Activated naive CD4-positive, alpha-beta T cell treated with anti-CD3 and anti-CD28 coated beads for 36 hours (primary cell): ENCODE data around the gene RRAS. TPM values are rescaled to one million over a fixed set of nuclear protein-coding genes. Genes with fewer than 3 reads are reported as not detected.
A peak's percentile ranks its signal among the peaks of the same experiment; 100 is the strongest.

Experiments used
- CTCF ChIA-PET: fragments of 350-600 bp; sonication (Branson Sonifier 250); formaldehyde crosslinking; loops from one replicate; lab custom pipeline; 2021; ENCODE audit warnings: antibody characterized with exemption; lab: Charles Lee
- DNase-seq: peaks from one replicate; pipeline ENCODE4 v3.0.0-alpha.2; 2020
- H3K27ac Mint-ChIP-seq: one replicate; pipeline ENCODE4 v1.8.0; 2021; ENCODE audit warnings: mild to moderate bottlenecking, mixed read lengths
- H3K27me3 Mint-ChIP-seq: one replicate; pipeline ENCODE4 v1.8.0; 2021; ENCODE audit warnings: low read depth, mixed read lengths
- H3K36me3 Mint-ChIP-seq: one replicate; pipeline ENCODE4 v1.8.0; 2021; ENCODE audit warnings: low read depth, mixed read lengths
- H3K4me1 Mint-ChIP-seq: one replicate; pipeline ENCODE4 v1.8.0; 2021; ENCODE audit warnings: low read depth, mixed read lengths
- H3K4me3 Mint-ChIP-seq: one replicate; pipeline ENCODE4 v1.8.0; 2021; ENCODE audit warnings: mild to moderate bottlenecking, moderate library complexity, mixed read lengths
- H3K9me3 Mint-ChIP-seq: one replicate; pipeline ENCODE4 v1.8.0; 2021; ENCODE audit warnings: mixed read lengths
- intact Hi-C: fragments of 100-400 bp; cut with micrococcal nuclease; formaldehyde crosslinking; loops from one replicate; pipeline ENCODE4 v1.15.1; 2023
- microRNA-seq: library from miRNA; unstranded; fragments of <30 nt; microRNA quantifications from one replicate; pipeline ENCODE4 v1.2.0, GENCODE V29; 2022; ENCODE audit warnings: borderline microRNAs expressed, borderline replicate concordance
- total RNA-seq, 2 experiments: library from RNA; stranded (reverse); gene quantifications; one replicate each; pipeline ENCODE4 v1.2.3, GENCODE V29; 2021

RRAS gene
- total RNA-seq, 2 experiments from 2014 or later = 7.2 to 7.8 TPM

DNA sequence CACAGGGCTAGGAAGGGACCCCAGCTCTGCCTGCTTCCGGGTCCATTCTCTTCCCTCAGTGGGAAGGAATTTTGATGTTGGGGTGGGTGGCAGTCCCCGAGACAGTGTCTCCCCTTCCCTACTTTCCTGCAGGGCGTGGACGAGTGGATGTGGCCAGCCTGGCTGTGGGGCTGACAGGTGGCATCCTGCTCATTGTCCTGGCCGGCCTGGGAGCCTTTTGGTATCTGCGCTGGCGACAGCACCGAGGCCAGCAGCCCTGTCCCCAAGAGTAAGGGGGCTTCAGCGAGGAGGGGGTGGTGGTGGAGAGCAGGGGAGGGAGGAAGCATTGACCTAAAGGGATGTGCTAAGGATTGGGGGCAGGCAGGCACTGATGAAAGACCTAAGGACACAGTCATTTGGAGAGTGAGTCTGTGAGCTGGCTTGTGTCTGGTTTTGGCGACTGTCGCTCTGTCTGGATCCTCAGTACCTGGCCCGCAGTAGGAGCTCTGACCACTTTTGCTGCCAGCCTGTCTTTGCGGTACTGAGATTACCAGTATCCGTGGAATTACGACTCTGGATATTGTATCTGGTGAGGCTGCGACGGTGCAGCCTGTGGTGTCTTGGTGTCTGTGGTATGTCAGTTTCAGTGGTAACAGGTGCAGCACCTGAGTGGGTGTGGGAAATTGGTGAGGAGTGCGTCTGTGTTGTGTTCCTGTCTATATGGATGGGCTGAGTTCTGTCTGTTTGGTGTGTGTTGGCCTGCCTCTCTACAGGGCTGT is 51.4 kb downstream of the RRAS start:
- Mint-ChIP-seq H3K4me3 (no peak overlapping the region), H3K36me3 (peaks cover 2% of the 10 kb centered on the region)
- CTCF ChIA-PET = interaction anchor here (1.1 to 1.2 kb wide), 2 partner anchors 9 to 89 kb away, joined by 3 to 4 read pairs; no protein-coding TSS in a partner anchor

DNA sequence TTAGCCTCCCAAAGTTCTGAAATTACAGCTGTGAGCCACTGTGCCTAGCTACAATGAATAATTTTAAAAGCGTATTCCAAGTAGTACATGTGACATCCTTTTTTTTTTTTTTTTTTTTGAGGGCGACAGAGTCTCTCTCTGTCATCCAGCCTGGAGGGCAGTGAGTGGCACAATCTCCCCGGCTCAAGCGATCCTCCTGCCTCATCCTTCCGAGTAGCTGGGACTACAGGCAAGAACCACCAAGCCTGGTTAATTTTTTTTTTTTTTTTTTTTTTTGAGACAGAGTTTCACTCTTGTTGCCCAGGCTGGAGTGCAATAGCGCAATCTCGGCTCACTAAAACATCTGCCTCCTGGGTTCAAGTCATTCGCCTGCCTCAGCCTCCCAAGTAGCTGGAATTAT is 52.7 kb downstream of the RRAS start:
- Mint-ChIP-seq H3K4me3 (no peak overlapping the region), H3K27ac (no peak overlapping the region), H3K4me1 (peaks cover 14% of the 10 kb centered on the region), H3K9me3 (no peaks in the 10 kb centered on the region), H3K27me3 (no peaks in the 10 kb centered on the region), H3K36me3 (no peaks in the 10 kb centered on the region)
- CTCF ChIA-PET = interaction anchor here (1.1 to 1.2 kb wide), 2 partner anchors 8 to 90 kb away, joined by 3 to 4 read pairs; no protein-coding TSS in a partner anchor
- no peak for DNase-seq
- intact Hi-C loops = no loop called here

More for the DNA sequence above, 51.4 kb downstream of the RRAS start:
- no peak overlapping the region for H3K27ac Mint-ChIP-seq
- no peaks in the 10 kb centered on the region for H3K9me3 Mint-ChIP-seq
- intact Hi-C loops = no loop called here
- DNase-seq = peak; percentile 65
- peaks cover 16% of the 10 kb centered on the region for H3K4me1 Mint-ChIP-seq
- H3K27me3 Mint-ChIP-seq = no peaks in the 10 kb centered on the region

Small RNA genes within 50 kb of the gene (microRNA-seq; reads per million reads assigned to microRNA genes)
- gene MIR5088 = 2.7 reads per million

Other genes starting within 250 kb of the RRAS start
- gene PTH2, start 216.7 kb downstream of the RRAS start, total RNA-seq = not detected
- gene GFY, start 214.8 kb downstream of the RRAS start, total RNA-seq = not detected
- under 1 TPM; 0.12 TPM for gene SLC17A7, start 198.6 kb downstream of the RRAS start, total RNA-seq
- gene PIH1D1, start 188.3 kb downstream of the RRAS start, total RNA-seq = 10 to 100 TPM; 80.7 to 84.4 TPM
- gene ALDH16A1, start 186.9 kb downstream of the RRAS start, total RNA-seq = 10 to 100 TPM; 43.4 to 46.8 TPM
- gene FLT3LG, start 165.9 kb downstream of the RRAS start, total RNA-seq = 10 to 100 TPM; 23.9 to 28.4 TPM
- 1,000 to 10,000 TPM; 4,441 to 4,607 TPM for gene RPL13A, start 152.5 kb downstream of the RRAS start, total RNA-seq
- 1,000 to 10,000 TPM; 3,906 to 3,945 TPM for gene RPS11, start 143.7 kb downstream of the RRAS start, total RNA-seq
- 10 to 100 TPM; 15.7 to 17.1 TPM for gene FCGRT, start 127.5 kb downstream of the RRAS start, total RNA-seq
- 1 to 10 TPM; 6.7 to 7.2 TPM for gene RCN3, start 112.1 kb downstream of the RRAS start, total RNA-seq
- gene NOSIP, start 59.6 kb downstream of the RRAS start, total RNA-seq = 10 to 100 TPM; 76.4 to 77.4 TPM
- gene PRRG2, start 58.8 kb downstream of the RRAS start, total RNA-seq = under 1 TPM; 0.52 TPM
- 10 to 100 TPM; 16.4 to 16.9 TPM for gene PRR12, start 49.0 kb downstream of the RRAS start, total RNA-seq
- 10 to 100 TPM; 39.9 to 41.9 TPM for gene SCAF1, start 2.1 kb upstream of the RRAS start, total RNA-seq
- gene IRF3, start 25.7 kb upstream of the RRAS start, total RNA-seq = 10 to 100 TPM; 85.2 to 97.8 TPM
- 10 to 100 TPM; 70.5 to 75.6 TPM for gene BCL2L12, start 25.8 kb upstream of the RRAS start, total RNA-seq
- gene PRMT1, start 37.1 kb upstream of the RRAS start, total RNA-seq = 100 to 1,000 TPM; 380 to 394 TPM
- 1 to 10 TPM; 1.4 to 1.8 TPM for gene ADM5, start 49.5 kb upstream of the RRAS start, total RNA-seq
- gene CPT1C, start 51.0 kb upstream of the RRAS start, total RNA-seq = under 1 TPM; 0.32 to 0.48 TPM
- under 1 TPM; 0.57 to 0.72 TPM for gene TSKS, start 123.2 kb upstream of the RRAS start, total RNA-seq
- gene AP2A1, start 126.9 kb upstream of the RRAS start, total RNA-seq = 10 to 100 TPM; 87.7 to 88.3 TPM
- 10 to 100 TPM; 14.5 to 14.9 TPM for gene FUZ, start 173.1 kb upstream of the RRAS start, total RNA-seq
- gene MED25, start 178.1 kb upstream of the RRAS start, total RNA-seq = 10 to 100 TPM; 32.4 to 39.2 TPM
- 10 to 100 TPM; 66.0 to 68.0 TPM for gene PTOV1, start 211.0 kb upstream of the RRAS start, total RNA-seq
- 10 to 100 TPM; 64.4 to 65.9 TPM for gene PNKP, start 227.4 kb upstream of the RRAS start, total RNA-seq
- 10 to 100 TPM; 13.3 to 14.2 TPM for gene AKT1S1, start 237.2 kb upstream of the RRAS start, total RNA-seq
- 10 to 100 TPM; 29.8 to 32.4 TPM for gene TBC1D17, start 237.6 kb upstream of the RRAS start, total RNA-seq